ENCODE measurements around the gene SMYD3.

SMYD3 gene

GRCh38 chr1:245960171-245960570 lies 546.9 kb downstream of the SMYD3 start:
- H3K36me3 ChIP-seq (ENCODE audit: insufficient read depth, insufficient read length, low read length): no peaks in the 10 kb centered on the region
- H3K4me3 ChIP-seq (ENCODE audit: insufficient read length, low read depth): no peak overlapping the region
- DNase-seq (ENCODE audit: low read depth, low spot score): no peak
- no peaks in the 10 kb centered on the region; the same call in 1 of the 2 replicates for H3K9me3 ChIP-seq (ENCODE audit: insufficient read depth, low read length)
- TF ChIP-seq ZNF274 (IDR thresholded peaks at IDR 0.05; ENCODE audit: low read depth, low read length) (no peak), YY1 (IDR thresholded peaks at IDR 0.05; ENCODE audit: insufficient read depth, insufficient read length) (no peak), SUZ12 (IDR thresholded peaks at IDR 0.05; ENCODE audit: extremely low read depth, insufficient read depth, insufficient read length) (no peak)
- H3K27me3 ChIP-seq (ENCODE audit: insufficient read depth, insufficient read length): no peaks in the 10 kb centered on the region
- H3K9ac ChIP-seq (ENCODE audit: insufficient read length, low read depth): no peak overlapping the region
- no peaks in the 10 kb centered on the region for H3K4me1 ChIP-seq (ENCODE audit: insufficient read depth, insufficient read length)

- H3K4me1 ChIP-seq (ENCODE audit: insufficient read depth, insufficient read length): no peaks in the 10 kb centered on the region
- H3K9ac ChIP-seq (ENCODE audit: insufficient read length, low read depth): no peak overlapping the region
- no peaks in the 10 kb centered on the region for H3K27me3 ChIP-seq (ENCODE audit: insufficient read depth, insufficient read length)
- no peak overlapping the region for H3K4me3 ChIP-seq (ENCODE audit: insufficient read length, low read depth)
- DNase-seq (ENCODE audit: low read depth, low spot score): no peak
- TF ChIP-seq ZNF274 (IDR thresholded peaks at IDR 0.05; ENCODE audit: low read depth, low read length) (no peak), YY1 (IDR thresholded peaks at IDR 0.05; ENCODE audit: insufficient read depth, insufficient read length) (no peak), SUZ12 (IDR thresholded peaks at IDR 0.05; ENCODE audit: extremely low read depth, insufficient read depth, insufficient read length) (no peak)
- H3K9me3 ChIP-seq (ENCODE audit: insufficient read depth, low read length): no peaks in the 10 kb centered on the region; the same call in 1 of the 2 replicates
- no peaks in the 10 kb centered on the region for H3K36me3 ChIP-seq (ENCODE audit: insufficient read depth, insufficient read length, low read length)
Measured at GRCh38 chr1:245958016-245958415, 549.1 kb downstream of the SMYD3 start.

GRCh38 chr1:245957427-245957826 lies 549.7 kb downstream of the SMYD3 start:
- H3K9me3 ChIP-seq (ENCODE audit: insufficient read depth, low read length): no peaks in the 10 kb centered on the region; the same call in 1 of the 2 replicates
- TF ChIP-seq ZNF274 (IDR thresholded peaks at IDR 0.05; ENCODE audit: low read depth, low read length): no peak
- TF ChIP-seq SUZ12 (IDR thresholded peaks at IDR 0.05; ENCODE audit: extremely low read depth, insufficient read depth, insufficient read length): no peak
- TF ChIP-seq YY1 (IDR thresholded peaks at IDR 0.05; ENCODE audit: insufficient read depth, insufficient read length): no peak
- H3K27me3 ChIP-seq (ENCODE audit: insufficient read depth, insufficient read length): no peaks in the 10 kb centered on the region
- no peak overlapping the region for H3K9ac ChIP-seq (ENCODE audit: insufficient read length, low read depth)
- no peaks in the 10 kb centered on the region for H3K36me3 ChIP-seq (ENCODE audit: insufficient read depth, insufficient read length, low read length)
- no peaks in the 10 kb centered on the region for H3K4me1 ChIP-seq (ENCODE audit: insufficient read depth, insufficient read length)
- no peak for DNase-seq (ENCODE audit: low read depth, low spot score)
- no peak overlapping the region for H3K4me3 ChIP-seq (ENCODE audit: insufficient read length, low read depth)

GRCh38 chr1:245956225-245956624 lies 550.9 kb downstream of the SMYD3 start:
- DNase-seq (ENCODE audit: low read depth, low spot score): no peak
- no peaks in the 10 kb centered on the region for H3K27me3 ChIP-seq (ENCODE audit: insufficient read depth, insufficient read length)
- H3K4me3 ChIP-seq (ENCODE audit: insufficient read length, low read depth): no peak overlapping the region
- H3K9ac ChIP-seq (ENCODE audit: insufficient read length, low read depth): no peak overlapping the region
- no peaks in the 10 kb centered on the region; the same call in 1 of the 2 replicates for H3K9me3 ChIP-seq (ENCODE audit: insufficient read depth, low read length)
- H3K4me1 ChIP-seq (ENCODE audit: insufficient read depth, insufficient read length): no peaks in the 10 kb centered on the region
- TF ChIP-seq YY1 (IDR thresholded peaks at IDR 0.05; ENCODE audit: insufficient read depth, insufficient read length) (no peak), ZNF274 (IDR thresholded peaks at IDR 0.05; ENCODE audit: low read depth, low read length) (no peak), SUZ12 (IDR thresholded peaks at IDR 0.05; ENCODE audit: extremely low read depth, insufficient read depth, insufficient read length) (no peak)
- H3K36me3 ChIP-seq (ENCODE audit: insufficient read depth, insufficient read length, low read length): no peaks in the 10 kb centered on the region

GRCh38 chr1:245953876-245954660 lies 553.0 kb downstream of the SMYD3 start:
- H3K9me3 ChIP-seq (ENCODE audit: insufficient read depth, low read length): no peaks in the 10 kb centered on the region
- no peak overlapping the region for H3K4me3 ChIP-seq (ENCODE audit: insufficient read length, low read depth)
- H3K36me3 ChIP-seq (ENCODE audit: insufficient read depth, insufficient read length, low read length): no peaks in the 10 kb centered on the region
- H3K9ac ChIP-seq (ENCODE audit: insufficient read length, low read depth): no peak overlapping the region
- no peaks in the 10 kb centered on the region for H3K27me3 ChIP-seq (ENCODE audit: insufficient read depth, insufficient read length)
- no peak for TF ChIP-seq SUZ12 (IDR thresholded peaks at IDR 0.05; ENCODE audit: extremely low read depth, insufficient read depth, insufficient read length)
- TF ChIP-seq YY1 (IDR thresholded peaks at IDR 0.05; ENCODE audit: insufficient read depth, insufficient read length): no peak
- H3K4me1 ChIP-seq (ENCODE audit: insufficient read depth, insufficient read length): no peaks in the 10 kb centered on the region
- DNase-seq (ENCODE audit: low read depth, low spot score): no peak

- Histone ChIP-seq H3K9me3 (ENCODE audit: insufficient read depth, low read length) (no peaks in the 10 kb centered on the region), H3K4me3 (ENCODE audit: insufficient read length, low read depth) (no peak overlapping the region), H3K9ac (ENCODE audit: insufficient read length, low read depth) (no peak overlapping the region), H3K36me3 (ENCODE audit: insufficient read depth, insufficient read length, low read length) (no peaks in the 10 kb centered on the region), H3K27me3 (ENCODE audit: insufficient read depth, insufficient read length) (no peaks in the 10 kb centered on the region), H3K4me1 (ENCODE audit: insufficient read depth, insufficient read length) (no peaks in the 10 kb centered on the region)
- TF ChIP-seq YY1 (IDR thresholded peaks at IDR 0.05; ENCODE audit: insufficient read depth, insufficient read length) (no peak), SUZ12 (IDR thresholded peaks at IDR 0.05; ENCODE audit: extremely low read depth, insufficient read depth, insufficient read length) (no peak), ZNF274 (IDR thresholded peaks at IDR 0.05; ENCODE audit: low read depth, low read length) (no peak)
- DNase-seq (ENCODE audit: low read depth, low spot score): no peak
Measured at GRCh38 chr1:245952383-245953026, 554.6 kb downstream of the SMYD3 start.

- no peak overlapping the region for H3K9ac ChIP-seq (ENCODE audit: insufficient read length, low read depth)
- H3K27me3 ChIP-seq (ENCODE audit: insufficient read depth, insufficient read length): no peaks in the 10 kb centered on the region
- H3K4me3 ChIP-seq (ENCODE audit: insufficient read length, low read depth): no peak overlapping the region
- H3K9me3 ChIP-seq (ENCODE audit: insufficient read depth, low read length): peaks cover 4% of the 10 kb centered on the region; the same call in 1 of the 2 replicates
- no peak for DNase-seq (ENCODE audit: low read depth, low spot score)
- TF ChIP-seq ZNF274 (IDR thresholded peaks at IDR 0.05; ENCODE audit: low read depth, low read length) (no peak), YY1 (IDR thresholded peaks at IDR 0.05; ENCODE audit: insufficient read depth, insufficient read length) (no peak), SUZ12 (IDR thresholded peaks at IDR 0.05; ENCODE audit: extremely low read depth, insufficient read depth, insufficient read length) (no peak)
- no peaks in the 10 kb centered on the region for H3K4me1 ChIP-seq (ENCODE audit: insufficient read depth, insufficient read length)
- H3K36me3 ChIP-seq (ENCODE audit: insufficient read depth, insufficient read length, low read length): no peaks in the 10 kb centered on the region
Measured at GRCh38 chr1:245948786-245949185, 558.3 kb downstream of the SMYD3 start.
